ENCODE data around the gene APOBEC3F. TPM values are rescaled to one million over a fixed set of nuclear protein-coding genes. Genes with fewer than 3 reads are reported as not detected.

APOBEC3F gene
- total and polyA plus RNA-seq, 9 donors = 7.4 to 51.4 (median 30.2) TPM

GRCh38 chr22:39088685-39089032 is 48.0 kb downstream of the APOBEC3F start:
- no peak for TF ChIP-seq CTCF (IDR thresholded peaks at IDR 0.05)
- no peak for TF ChIP-seq POLR2A (IDR thresholded peaks at IDR 0.05)
- no peak for TF ChIP-seq EP300 (IDR thresholded peaks at IDR 0.05)
- DNase-seq = no peak
- Histone ChIP-seq H3K27me3 (no peaks in the 10 kb centered on the region), H3K9me3 (no peaks in the 10 kb centered on the region), H3K4me3 (no peak overlapping the region), H3K36me3 (no peaks in the 10 kb centered on the region), H3K4me1 (ENCODE audit: insufficient read depth) (no peaks in the 10 kb centered on the region), H3K27ac (no peak overlapping the region)
- WGBS, 3 donors = 82 to 87% (median 86%) methylated on average over 5 of the region's 5 CpGs
- intact Hi-C loops (cut with DNase I) = no loop called here

GRCh38 chr22:39089928-39090327 is 49.3 kb downstream of the APOBEC3F start:
- H3K36me3 ChIP-seq = no peaks in the 10 kb centered on the region
- H3K27ac ChIP-seq = no peak overlapping the region
- no peaks in the 10 kb centered on the region for H3K27me3 ChIP-seq
- intact Hi-C loops (cut with DNase I) = no loop called here
- WGBS, 3 donors = 67 to 79% (median 68%) methylated on average over 6 of the region's 6 CpGs
- TF ChIP-seq EP300 (IDR thresholded peaks at IDR 0.05) = no peak
- no peak for TF ChIP-seq POLR2A (IDR thresholded peaks at IDR 0.05)
- H3K4me1 ChIP-seq (ENCODE audit: insufficient read depth) = no peaks in the 10 kb centered on the region
- DNase-seq = no peak
- no peak overlapping the region for H3K4me3 ChIP-seq
- no peaks in the 10 kb centered on the region for H3K9me3 ChIP-seq

- Histone ChIP-seq H3K9me3 (no peaks in the 10 kb centered on the region), H3K4me1 (ENCODE audit: insufficient read depth) (no peaks in the 10 kb centered on the region), H3K27ac (no peak overlapping the region), H3K36me3 (no peaks in the 10 kb centered on the region), H3K27me3 (no peaks in the 10 kb centered on the region), H3K4me3 (no peak overlapping the region)
- no peak for DNase-seq
- TF ChIP-seq EP300 (IDR thresholded peaks at IDR 0.05) = no peak
- no peak for TF ChIP-seq CTCF (IDR thresholded peaks at IDR 0.05)
- TF ChIP-seq POLR2A (IDR thresholded peaks at IDR 0.05) = no peak
- 73 to 79% (median 75%) methylated on average over 15 of the region's 15 CpGs for WGBS, 3 donors
- intact Hi-C loops (cut with DNase I) = no loop called here
These were observed 49.9 kb downstream of the APOBEC3F start for GRCh38 chr22:39090426-39091064.

- Histone ChIP-seq H3K36me3 (no peaks in the 10 kb centered on the region), H3K4me3 (no peak overlapping the region), H3K27ac (no peak overlapping the region), H3K9me3 (no peaks in the 10 kb centered on the region), H3K27me3 (no peaks in the 10 kb centered on the region), H3K4me1 (ENCODE audit: insufficient read depth) (no peaks in the 10 kb centered on the region)
- TF ChIP-seq CTCF (IDR thresholded peaks at IDR 0.05) = no peak
- TF ChIP-seq POLR2A (IDR thresholded peaks at IDR 0.05) = no peak
- no peak for TF ChIP-seq EP300 (IDR thresholded peaks at IDR 0.05)
- 77 to 85% (median 80%) methylated on average over 23 of the region's 23 CpGs for WGBS, 3 donors
- no peak for DNase-seq
- intact Hi-C loops (cut with DNase I) = no loop called here
These were observed 50.7 kb downstream of the APOBEC3F start for GRCh38 chr22:39091126-39092081.
